ENCODE measurements around the gene CREB3L2.
"Not testable (repeated sequence)": the region's sequence is repeated elsewhere in the genome, so short reads cannot be mapped to it uniquely, and the experiment has no call there.

Gene CREB3L2, protein sequence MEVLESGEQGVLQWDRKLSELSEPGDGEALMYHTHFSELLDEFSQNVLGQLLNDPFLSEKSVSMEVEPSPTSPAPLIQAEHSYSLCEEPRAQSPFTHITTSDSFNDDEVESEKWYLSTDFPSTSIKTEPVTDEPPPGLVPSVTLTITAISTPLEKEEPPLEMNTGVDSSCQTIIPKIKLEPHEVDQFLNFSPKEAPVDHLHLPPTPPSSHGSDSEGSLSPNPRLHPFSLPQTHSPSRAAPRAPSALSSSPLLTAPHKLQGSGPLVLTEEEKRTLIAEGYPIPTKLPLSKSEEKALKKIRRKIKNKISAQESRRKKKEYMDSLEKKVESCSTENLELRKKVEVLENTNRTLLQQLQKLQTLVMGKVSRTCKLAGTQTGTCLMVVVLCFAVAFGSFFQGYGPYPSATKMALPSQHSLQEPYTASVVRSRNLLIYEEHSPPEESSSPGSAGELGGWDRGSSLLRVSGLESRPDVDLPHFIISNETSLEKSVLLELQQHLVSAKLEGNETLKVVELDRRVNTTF

DNA sequence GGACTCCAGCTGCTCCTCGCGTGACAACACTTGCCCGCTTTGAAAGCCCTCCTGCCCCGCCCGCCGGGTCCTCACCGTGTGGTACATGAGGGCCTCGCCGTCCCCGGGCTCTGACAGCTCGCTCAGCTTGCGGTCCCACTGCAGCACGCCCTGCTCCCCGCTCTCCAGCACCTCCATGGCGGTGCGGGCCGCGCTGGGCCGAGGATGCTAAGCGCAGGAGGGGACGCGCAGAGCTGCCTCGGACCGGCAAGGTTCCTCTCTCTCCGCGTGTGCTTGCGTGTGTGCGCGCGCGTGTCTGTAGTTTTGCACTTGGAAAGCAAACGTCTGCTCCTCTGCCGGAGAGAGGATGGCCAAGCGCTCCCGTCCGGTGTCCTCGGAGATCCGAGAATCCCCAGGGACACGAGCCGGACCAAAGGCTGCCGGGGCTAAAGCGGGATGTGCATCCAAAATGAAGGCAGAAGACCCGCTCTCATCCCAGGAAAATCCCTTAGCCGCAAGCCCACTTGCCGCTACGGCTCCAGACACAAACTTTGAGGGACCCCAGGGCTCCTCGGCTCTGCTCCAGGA, at the start of gene CREB3L2:
CREB3L2 (minus strand) TSS at position 558 of the 567 bp plus-strand sequence; CDS start at position 177, 381 bp downstream.
- peak; percentile 73 for DNase-seq (ENCODE audit: low spot score)

DNA sequence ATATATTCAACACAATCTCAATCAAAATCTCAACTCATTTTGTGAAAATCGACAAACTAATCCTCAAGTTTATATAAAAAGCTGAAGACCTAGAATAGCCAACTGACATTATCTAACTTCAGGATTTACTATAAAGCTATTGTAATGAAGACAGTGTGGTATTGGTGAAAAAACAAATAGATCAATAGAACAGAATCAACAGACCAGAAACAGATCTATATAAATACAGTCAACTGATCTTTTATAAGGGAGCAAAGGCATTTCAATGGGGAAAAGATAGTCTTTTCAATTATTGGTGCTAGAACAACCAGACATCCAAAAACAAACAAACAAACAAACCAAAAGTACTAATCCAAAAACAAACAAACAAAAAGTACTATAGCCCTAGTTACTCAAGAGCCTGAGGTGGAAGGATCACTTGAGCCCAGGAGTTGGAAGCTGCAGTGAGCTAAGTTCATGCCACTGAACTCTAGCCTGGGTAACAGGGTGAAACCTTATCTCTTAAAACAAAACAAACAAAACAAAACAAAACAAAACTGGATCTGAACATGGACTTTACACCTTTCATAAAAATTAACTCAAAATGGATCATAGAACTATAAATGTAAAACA, 47.7 kb upstream of the CREB3L2 start:
- DNase-seq (ENCODE audit: low spot score) = no peak

DNA sequence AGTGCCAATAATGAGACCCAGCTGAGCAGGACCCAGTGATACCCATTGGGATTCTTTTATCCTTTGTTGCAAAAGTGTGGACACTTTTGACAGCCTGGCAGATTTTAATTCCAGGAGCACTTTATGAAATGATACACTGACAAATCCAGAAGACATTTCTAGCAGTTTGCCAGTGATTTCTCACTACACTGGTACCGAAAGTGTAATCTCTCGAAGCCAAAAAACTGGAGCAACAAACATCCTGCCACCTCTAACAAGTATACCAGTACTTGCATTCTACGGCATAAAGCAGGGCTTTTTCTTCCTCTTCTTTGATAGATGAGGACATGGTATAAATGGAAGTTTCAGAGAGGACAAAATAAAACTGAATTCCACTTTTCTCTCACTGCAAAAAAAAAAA, 46.0 kb upstream of the CREB3L2 start:
- no peak for DNase-seq (ENCODE audit: low spot score)

DNA sequence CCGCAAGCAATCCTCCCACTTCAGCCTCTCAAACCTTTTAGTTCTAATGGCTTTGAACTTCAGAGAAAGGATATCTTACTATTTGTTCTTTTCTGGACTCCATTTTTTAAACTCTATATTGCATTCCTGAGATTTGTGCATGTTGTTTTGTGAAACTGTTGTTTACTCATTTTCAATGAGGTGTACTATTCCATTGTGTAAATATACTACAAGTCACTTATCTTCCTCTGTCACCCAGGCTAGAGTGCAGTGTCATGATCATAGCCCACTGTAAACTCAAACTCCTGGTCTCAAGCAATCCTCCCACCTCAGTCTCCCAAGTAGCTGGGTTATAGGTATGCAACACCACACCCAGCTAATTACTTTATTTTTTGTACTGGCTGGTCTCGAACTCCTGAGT, 43.0 kb upstream of the CREB3L2 start:
- DNase-seq (ENCODE audit: low spot score) = no peak

DNA sequence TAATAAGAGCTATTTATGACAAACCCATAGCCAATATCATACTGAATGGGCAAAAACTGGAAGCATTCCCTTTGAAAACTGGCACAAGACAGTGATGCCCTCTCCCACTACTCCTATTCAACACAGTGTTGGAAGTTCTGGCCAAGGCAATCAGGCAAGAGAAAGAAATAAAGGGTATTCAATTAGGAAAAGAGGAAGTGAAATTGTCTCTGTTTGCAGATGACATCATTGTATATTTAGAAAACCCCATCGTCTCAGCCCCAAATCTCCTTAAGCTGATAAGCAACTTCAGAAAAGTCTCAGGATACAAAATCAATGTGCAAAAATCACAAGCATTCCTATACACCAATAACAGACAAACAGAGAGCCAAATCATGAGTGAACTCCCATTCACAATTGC, 38.2 kb upstream of the CREB3L2 start:
- DNase-seq (ENCODE audit: low spot score) = not testable (repeated sequence)

DNA sequence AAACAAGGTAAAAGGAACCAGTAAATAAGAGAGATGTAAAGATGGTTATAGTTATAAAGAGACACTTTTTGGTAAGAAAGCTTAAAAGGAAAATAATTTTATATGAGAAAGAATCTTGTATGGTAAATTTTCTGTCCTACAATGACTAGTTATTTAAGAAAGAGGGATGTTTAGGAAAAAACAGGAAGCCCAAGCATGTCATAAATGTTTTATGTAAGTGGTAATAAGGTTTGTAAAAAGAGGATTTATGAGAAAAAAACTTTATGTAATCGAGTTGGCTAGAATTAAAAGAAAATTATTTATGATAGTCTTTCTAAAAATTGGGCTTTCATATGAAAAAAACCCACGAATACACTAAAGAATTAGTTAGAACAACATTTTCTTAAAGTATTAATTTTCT, 34.2 kb upstream of the CREB3L2 start:
- DNase-seq (ENCODE audit: low spot score) = no peak

DNA sequence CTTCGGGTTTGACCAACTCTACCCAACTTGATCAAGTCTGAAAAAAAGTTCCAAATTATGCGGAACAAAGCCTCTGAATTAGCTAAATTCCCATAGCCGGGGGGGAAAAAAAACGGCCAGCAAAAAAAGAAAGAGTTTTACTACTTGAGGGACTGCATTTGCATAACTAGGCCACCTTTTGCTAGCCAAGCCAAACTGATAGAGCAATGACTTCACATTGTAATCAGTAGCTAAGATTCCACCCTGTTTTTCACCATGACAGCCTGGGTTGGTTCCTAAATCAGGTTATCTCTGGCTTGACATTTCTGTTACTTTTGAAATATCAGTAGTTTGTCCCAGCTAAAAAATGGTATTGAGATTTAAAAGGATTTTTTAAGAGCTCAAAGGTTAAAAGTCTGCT, 31.4 kb upstream of the CREB3L2 start:
- no peak for DNase-seq (ENCODE audit: low spot score)

DNA sequence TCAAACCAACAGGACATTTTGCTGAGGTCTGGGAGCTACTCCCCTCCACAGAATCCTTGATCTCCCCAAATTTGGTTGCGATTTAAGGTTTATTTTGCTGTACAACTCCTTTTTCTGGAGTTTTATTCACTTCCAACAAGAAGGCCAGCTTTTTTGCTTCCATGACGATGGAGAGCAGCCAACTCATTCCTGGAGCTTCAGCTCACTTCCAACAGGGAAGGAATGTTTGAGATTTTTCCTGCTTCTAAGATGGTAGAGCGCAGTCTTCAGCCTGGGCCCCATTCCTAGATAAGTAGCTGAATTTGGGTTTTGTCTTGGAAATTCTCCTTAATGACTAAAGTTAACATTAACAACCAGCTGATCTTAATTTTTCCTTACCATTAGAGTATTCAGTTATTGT, 30.9 kb upstream of the CREB3L2 start:
- DNase-seq (ENCODE audit: low spot score) = no peak

DNA sequence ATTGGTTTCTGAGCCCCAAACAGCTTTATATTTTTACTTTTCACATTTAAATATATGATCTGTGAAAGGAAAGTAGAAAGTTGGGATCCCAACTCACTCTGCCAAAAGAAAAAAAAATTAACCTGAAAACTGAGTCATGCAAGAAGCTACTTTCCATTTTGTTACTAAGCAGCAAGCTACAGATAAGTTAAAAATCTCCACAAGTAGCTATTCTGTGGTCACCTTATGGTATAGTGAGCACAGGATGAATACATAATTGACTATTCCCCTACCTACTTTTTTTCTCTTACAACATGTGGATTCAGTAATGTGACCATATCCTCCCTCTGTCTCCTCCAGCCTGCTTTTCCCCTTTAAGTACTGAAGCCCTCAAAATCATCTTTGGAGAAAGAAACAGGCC, 30.3 kb upstream of the CREB3L2 start:
- no peak for DNase-seq (ENCODE audit: low spot score)

DNA sequence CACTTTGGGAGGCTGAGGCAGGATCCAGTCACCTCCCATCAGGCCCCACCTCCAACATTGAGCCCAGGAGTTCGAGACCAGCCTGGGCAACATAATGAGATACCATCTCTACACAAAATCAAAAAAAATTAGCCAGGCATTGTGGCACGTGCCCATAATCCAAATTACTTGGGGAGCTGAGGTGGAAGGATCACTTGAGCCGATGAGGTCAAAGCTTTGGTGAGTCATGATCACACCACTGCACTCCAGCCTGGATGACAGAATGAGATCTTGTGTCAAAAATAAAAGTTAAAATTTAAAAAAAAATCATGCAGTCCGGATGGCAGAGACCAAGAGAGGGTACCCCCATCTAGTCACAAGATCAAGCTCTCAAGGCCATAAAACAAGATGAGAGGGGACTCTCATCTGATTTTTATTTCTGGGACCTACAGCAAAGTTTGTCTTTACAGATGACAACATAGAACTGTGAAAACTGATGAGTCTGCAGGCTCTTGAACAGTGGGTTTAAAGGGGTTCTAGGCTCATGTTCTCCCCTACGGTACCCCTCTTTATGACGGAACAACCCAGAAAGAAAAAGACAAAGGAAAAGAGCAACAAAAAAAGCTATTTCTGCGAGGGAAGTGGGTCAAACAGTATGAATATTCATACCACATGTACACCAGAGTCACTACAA, 28.9 kb upstream of the CREB3L2 start:
- no peak for DNase-seq (ENCODE audit: low spot score)

DNA sequence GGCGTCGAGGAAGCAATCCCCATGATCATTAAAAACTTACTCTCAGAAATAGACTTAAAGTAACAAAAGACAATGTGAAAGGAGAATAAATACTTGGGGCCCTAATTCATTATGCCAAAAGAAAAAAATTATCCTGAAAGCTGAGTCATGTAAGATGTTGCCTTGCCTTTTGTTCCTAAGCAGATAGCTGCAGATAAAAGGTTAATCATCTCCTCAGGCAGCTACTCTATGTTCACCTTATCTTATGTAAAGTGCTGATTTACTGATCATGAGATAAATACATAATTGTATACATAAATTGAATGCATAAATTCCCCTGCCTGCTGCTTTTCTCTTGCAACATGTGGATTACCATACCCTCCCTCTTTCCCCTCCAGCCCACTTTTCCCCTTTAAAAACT, 28.1 kb upstream of the CREB3L2 start:
- DNase-seq (ENCODE audit: low spot score) = no peak

DNA sequence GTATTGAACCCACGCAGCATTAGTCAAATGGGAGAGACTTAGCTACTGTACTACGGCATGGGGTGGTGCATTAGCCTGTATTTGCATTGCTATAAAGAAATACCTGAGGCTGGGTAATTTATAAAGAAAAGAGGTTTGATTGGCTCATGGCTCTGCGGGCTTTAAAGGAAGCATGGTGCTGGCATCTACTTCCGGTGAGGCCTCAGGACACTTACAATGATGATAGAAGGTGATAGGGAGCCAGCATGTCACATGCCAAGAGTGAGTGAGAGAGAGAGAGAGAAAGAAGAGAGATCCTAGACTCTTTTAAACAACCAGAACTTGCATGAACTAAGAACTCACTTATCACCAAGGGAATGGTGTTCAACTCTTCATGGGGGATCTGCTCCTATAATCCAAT, 27.2 kb upstream of the CREB3L2 start:
- no peak for DNase-seq (ENCODE audit: low spot score)

DNA sequence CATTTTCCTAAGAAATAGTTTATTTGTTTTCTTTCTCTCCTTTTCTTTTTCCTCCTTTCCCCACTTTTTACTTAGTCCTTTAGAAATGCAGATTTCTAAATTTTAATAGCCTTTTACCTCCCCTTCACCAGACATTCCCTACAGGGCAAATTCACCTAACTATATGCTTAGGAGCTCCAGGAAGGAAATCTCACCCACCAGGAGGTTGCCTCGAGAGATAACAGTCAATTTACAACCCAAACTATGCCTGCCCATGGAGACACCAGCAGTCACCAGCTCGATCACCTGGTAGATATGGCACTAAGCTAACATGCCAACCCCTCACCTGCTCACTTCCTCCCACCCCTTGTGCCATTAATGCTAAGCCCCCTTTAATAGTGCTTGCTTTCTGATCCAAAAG, 25.2 kb upstream of the CREB3L2 start:
- DNase-seq (ENCODE audit: low spot score) = no peak

DNA sequence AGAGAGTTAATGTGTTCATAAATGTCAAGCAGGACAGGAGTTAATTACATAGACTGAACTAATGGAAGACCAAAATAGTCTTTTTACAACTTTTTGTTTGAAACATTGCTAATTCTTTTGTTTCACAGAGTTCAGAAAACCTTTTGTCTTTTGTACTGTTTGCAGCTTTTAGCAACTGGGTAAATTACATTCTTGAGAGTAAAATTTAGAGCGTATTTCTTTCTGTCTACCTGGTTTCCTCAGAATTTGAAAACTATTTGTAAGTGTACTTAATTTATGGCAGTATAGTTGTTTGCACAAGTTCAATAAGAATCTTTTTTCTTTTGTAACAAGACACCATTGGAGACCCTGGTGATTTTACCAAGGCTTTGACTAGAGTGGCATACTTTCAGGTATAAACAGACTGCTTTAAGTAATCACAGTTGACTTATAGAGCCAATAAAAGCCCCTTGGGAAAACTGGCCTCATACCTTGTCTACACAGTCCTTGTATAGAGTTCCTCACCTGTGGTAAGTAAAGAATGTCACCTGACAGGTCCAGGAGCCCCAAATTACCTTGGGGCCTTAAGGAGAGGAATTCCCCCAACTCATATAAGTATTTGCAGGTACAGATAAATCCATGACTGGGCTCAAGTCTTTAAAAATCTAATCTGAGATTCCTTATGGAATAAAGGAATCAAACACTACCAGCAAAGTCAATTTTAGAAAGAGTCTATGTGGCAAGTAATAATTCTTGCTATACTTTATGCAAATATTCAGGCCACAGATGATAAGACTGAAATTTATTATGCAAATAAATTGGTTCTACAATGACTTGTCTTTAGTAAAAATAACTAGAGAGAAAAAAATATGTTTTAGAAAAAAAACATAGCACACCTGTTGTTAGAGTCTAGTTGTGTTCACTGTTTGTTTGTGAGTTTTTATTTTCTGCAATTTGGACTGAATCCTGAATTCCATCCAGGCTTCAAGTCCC, 23.6 kb upstream of the CREB3L2 start:
- DNase-seq (ENCODE audit: low spot score) = no peak

DNA sequence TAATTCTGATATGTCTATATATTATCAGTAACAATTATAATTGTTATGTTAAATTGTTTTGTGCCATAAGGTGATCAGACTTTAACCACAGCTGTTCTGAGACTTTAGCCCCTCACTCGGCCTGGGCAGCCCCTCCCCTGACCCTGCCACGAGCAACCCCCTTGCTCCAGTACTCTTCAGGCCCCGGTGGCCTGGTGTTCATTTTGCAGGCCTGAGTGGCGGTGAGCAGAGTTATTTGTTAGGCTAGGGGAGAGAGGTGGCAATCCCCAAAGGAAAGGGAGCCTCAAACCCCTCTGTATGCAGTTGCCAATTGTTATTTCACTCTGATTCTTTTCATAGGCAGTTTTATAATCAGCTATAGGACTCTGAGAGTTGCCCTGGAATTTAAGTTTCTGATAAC, 22.9 kb upstream of the CREB3L2 start:
- DNase-seq (ENCODE audit: low spot score) = no peak

DNA sequence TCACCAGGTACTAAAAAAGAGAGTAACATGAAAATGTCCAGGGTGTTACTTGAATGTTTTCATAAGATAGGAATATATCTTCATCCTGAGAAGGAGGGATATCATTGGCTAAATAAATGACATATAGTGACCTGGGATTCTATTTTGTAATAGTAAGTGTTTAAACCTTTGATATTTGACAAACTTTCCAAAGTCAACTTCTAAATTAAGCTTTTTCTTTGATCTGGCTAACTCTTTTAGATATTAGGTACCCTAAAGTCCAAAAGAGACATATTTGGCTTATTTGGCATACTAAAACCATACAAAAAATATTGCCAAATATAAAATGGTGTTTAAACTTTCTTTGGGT, 22.4 kb upstream of the CREB3L2 start:
- DNase-seq (ENCODE audit: low spot score) = no peak

DNA sequence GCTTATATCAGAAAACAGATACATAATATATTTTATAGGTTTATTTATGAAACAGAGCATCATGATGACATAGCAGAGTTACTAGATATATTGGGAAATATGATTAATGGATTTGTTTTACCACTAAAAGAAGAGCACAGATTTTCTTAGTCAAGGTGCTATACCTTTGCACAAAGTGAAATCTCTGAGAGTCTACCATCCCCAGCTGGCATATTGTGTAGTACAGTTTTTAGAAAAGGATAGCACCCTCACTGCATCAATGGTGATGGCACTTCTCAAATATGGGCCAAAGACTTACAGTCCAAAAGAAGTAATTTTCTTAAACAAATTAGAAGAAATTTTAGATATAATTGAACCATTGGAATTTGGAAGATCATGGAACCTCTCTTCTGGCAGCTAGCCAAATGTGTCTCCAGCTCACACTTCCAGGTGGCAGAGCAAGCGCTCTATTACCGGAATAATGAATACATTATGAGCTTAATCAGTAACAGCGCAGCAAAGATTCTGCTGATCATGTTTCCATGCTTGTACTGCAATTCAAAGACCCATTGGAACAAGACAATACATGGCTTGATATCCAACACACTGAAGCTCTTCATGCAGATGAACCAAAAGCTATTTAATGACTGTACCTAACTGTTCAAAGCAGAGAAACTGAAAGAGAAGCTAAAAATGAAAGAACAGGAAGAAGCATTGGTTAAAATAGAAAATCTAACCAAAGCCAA, 21.9 kb upstream of the CREB3L2 start:
- no peak for DNase-seq (ENCODE audit: low spot score)

DNA sequence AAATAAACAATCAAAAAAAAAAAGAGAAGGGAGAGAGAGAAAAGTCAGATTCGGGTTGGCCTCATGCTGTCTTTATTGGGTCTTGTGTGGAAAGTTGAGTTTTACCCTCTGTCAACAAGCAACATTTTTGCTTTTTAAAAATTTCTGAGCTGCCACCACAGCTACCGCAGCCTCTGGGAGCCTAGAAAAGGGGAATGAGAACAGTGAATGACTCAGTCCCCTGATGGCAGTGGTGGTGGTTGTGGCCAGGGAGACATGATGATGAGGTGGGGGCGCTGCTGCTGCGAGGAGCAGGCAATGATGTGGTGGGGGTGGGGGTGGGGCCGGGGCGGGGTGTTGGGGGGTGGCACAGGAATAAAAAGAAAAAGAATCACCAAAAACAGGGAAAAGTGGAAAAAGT, 20.0 kb upstream of the CREB3L2 start:
- no peak for DNase-seq (ENCODE audit: low spot score)

DNA sequence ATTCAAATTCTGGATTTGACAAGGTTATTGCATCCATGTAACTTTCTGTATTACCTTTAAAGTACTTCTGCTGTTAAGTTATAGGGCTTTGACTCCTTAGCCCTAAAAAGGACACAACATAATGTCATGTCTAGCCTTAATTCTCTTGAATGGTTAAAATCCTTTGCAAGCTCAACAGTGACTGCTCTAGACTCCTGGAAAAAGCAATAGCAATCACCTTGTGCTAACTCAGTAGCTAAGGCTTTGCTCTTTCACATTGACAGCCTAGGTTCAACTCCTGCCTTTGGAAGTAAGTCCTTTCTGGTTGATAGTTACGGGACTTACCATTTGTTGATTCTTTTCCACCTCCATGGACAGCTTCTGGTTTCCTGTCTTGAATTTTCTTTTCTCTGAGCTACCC, 16.1 kb upstream of the CREB3L2 start:
- DNase-seq (ENCODE audit: low spot score) = no peak

DNA sequence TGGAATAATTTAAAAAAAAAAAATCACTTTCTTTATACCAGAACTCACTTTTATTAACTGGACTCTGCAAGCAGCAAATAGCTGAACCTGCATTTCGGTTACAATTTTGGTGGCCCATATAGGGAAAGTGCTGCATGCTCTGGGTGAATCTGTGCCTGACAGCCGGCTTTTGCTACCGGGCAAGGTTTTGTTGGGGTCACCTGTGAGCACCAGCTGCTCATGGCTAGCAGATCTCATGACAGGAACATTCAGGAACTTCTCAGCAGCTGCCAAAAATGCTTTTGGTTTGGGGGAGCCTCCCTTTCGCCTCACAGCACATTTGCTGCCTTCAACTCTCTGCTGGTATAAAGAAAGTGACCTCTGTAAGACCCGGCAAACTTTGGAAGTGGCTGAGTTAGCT, 13.2 kb upstream of the CREB3L2 start:
- DNase-seq (ENCODE audit: low spot score) = no peak

DNA sequence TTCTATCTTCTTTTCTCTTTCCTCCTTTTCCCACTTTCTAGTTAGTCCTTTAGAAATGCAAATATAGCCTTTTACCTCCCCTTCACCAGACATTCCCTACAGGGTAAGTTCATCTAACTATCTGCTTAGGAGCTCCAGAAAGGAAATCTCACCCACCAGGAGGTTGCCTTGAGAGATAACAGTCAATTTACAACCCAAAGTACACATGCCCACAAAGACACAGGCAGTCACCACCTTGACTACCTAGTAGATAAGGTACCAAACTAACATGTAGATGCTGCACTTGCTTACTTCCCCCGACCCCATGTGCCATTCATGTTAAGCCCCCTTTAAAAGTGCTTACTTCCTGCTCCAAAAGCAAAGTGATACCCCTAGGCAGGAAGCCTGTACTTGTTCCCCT, 12.8 kb upstream of the CREB3L2 start:
- no peak for DNase-seq (ENCODE audit: low spot score)

Data from D341Med (cell line).